HPDE6-E6E7 (cell line): ENCODE data around the gene WDR31.
A peak's percentile ranks its signal among the peaks of the same experiment; 100 is the strongest.
"Not testable (repeated sequence)": the region's sequence is repeated elsewhere in the genome, so short reads cannot be mapped to it uniquely, and the experiment has no call there.

Experiments used
- DNase-seq: peaks from one replicate; pipeline ENCODE4 v3.0.0; 2011; ENCODE audit warnings: missing footprints; ENCODE audit errors: extremely low spot score

The WDR31 gene

DNA sequence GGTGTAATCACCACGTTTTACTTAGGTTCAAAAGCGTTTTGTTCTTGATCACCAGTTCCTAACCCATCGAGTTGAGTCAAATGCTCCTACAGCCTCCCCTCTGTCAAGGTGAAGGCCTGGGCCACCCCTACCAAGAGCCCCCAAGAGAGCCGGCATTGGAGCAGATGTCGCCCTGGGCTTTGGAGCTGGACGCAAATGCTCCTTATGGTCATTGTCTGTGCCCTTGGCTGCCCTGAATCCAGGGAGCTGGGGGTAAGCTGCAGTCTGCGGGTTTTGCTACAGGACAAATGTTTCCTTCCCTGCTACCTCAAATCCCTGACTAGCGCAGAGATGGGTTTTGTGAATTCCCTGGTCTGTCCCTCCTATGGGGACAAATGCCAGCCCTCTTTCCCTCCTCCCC, 41.8 kb downstream of the WDR31 start:
- DNase-seq = no peak

DNA sequence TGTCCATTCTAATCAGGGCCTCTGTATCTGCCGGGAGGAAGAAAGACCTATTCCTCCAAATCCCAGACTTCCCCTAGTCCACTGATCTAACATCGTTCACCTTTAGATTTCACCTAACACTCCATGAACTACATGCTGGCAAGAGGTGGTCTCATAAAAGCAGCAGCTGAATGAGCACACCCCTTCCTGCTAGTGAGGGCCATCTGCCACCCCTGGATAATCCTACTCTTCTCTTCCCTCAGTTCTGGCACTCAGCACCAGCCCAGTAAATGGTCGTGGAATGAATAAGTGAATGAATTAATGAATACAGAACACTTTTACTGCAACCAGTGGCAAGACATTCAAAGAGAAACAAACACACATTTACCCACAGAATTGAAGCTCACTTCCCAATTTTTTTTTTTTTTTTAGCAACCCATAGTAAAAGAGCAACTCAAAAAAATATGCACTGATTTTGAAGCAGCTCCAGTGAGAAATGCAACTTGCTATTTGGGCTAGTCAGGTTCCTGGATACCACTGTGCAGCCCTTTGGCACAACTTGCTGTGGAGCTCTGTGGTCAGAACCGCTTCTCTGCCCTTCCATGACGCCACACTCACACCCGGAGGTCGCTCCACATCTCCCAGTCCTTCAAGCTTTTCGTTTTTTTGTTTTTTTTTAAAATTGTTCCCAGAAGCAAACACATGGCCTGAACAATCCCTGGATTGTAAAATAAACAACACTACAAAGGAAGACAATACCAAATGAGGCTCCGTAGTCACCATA, 43.1 kb downstream of the WDR31 start:
- no peak for DNase-seq

DNA sequence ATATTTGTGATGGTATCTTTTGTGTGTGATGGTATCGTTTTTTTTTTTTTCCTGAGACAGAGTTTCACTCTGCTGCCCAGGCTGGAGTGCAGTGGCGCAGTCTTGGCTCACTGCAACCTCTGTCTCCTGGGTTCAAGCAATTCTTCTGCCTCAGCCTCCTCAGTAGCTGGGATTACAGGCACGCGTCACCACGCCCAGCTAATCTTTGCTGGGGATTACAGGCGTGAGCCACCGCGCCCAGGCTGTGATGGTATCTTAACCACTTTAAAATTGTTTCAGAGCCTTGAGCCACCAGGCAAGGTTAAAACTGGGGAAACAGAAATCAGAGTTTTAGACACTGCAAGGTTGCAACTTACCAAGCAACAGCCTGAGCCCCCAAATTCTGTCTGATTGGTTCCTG, 43.8 kb downstream of the WDR31 start:
- not testable (repeated sequence) for DNase-seq

DNA sequence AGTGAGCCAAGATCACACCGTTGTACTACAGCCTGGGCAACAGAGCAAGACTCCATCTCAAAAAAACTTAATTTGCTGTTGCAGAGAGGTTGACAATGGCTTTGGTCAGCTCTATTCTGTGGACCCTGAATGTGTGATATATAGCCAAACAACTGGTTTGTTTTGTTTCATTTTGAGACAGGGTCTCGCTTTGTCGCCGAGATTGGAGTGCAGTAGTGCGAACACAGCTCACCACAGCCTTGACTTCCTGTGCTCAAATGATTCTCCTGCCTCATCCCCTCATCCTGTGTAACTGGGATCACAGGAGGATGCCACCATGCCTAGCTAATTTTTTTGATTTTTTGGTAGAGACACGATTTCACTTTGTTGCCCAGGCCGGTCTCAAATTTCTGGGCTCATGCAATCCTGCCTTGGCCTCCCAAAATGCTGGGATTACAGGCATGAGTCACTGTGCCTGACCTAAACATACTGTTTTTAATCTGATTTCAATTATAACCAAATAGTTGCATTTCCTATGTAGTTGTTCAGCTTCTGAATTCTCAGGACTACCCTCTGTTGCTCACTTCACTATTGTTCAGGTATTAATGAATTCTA, 46.7 kb downstream of the WDR31 start:
- no peak for DNase-seq

DNA sequence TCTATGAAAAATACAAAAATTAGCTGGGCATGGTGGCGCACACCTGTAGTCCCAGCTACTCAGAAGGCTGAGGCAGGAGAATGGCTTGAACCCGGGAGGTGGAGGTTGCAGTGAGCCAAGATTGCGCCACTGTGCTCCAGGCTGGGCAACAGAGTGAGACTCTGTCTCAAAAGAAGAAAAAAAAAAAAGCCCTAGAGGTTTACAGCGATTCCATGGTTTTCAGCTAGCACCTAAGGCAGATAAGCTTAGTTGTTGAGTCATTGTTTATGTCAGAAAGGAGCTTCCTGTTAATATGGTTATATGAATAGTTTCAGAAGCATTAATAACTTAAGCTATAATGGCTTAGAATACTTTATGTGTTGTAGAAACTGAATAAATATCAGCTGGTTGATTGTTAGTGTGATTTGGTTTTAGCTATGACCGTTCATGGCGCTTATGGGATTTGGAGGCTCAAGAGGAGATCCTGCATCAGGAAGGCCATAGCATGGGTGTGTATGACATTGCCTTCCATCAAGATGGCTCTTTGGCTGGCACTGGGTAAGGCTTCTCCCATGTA, 49.9 kb downstream of the WDR31 start:
- DNase-seq = no peak

DNA sequence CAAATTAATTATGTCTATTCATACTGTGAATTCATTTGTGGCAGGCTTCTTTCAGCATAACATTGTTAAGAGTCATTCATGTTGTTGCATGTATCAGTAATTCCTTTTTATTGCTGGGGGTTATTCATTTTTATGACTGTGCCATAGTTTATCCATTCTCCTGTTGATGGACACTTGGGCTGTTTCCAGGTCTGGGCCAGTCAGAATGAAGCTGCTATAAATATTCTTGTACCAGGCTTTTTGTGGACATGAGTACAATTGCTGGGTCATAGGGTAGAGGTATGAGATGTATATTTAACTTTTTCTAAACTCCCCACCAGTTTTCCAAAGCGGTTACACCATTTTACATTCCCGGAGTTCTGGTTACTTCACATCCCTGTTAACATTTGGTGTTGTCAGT, 51.0 kb downstream of the WDR31 start:
- DNase-seq = no peak

DNA sequence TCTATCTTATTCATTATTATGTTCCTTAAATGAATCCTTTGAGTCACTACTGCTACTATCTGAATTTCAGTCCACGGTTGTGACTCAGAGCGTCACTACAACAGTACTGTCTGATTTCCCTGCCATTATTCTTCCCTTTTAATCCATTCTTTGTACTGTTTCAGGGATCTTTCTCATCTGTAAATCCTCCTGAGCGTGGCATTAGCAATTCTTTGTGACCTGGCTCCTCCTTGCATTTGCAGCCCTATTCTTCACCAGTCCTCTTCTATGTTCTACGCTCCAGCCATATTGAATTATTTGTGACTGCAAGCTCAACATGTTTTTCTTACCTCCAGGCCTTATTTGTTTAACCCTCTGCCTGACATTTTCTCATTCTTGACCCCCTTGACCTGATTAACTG, 58.7 kb downstream of the WDR31 start:
- DNase-seq = no peak

DNA sequence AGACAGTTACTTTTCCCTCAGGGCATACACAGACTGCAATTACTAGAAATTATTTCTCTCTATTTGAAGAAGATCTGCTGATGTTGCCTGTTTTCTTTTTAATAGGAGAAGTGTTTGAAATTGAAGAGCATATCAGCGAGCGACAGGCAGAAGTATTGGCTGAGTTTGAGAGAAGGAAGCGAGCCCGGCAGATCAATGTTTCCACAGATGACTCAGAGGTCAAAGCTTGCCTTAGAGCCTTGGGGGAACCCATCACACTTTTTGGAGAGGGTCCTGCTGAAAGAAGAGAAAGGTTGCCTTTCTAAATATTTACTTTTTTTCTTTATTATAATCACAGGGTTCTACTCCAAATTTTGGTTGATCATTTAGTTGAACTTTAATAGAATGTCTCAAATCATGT, 61.2 kb downstream of the WDR31 start:
- no peak for DNase-seq

DNA sequence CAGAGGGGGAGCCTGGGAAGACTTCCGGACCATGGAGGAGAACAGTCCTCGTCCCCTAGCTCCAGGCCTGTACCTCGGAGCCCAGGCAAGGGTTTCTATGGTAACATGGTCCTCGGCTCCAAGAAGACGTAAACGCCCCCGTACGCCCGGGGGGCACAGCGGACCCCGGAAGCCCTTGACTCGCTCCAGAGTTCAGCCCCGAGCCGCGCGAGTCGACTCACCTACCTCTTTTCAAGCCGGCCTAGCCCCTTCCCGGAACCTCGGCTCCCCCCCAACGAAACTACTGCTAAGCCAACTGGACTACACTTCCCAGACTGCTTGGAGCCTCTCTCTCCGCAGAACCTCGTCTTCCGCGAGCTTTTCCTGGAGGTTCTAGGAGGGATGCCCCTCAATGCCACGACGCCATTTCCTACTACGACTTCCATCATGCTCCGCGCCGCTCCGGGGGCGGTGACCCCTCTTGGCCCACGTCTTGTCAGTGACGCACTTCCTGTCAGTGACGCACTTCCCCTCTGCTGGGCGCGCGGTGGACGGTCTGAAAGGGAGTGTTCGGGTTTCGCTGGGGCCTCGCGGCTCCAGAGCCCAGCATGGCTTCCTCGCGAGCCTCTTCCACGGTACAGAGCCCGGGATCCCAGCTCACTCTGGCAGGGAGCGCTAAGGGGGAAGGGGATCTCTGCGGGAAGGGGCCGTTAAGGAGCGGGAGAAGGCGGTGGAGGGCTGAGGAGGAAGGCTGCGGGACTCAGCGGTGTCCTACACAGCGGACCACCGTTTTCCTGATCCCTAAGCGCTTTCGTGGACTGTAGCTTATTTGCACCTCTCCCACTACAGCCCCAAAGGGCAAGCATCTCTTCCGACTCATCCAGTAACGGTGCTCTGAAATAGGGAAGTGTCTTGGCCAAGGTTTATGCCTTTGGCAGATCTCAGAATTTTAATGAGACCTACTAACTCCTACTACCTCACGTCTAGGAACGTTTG, 64.6 kb downstream of the WDR31 start, which contains the start of the genes CDC26 and PRPF4:
CDC26 (minus strand) TSS at position 416 of the 975 bp plus-strand sequence. CDS start 3,065 bp downstream, outside the sequence.
PRPF4 (plus strand) TSS at position 502 of the 975 bp plus-strand sequence; CDS start at position 588, 86 bp downstream.
- DNase-seq = peak; percentile 96

DNA sequence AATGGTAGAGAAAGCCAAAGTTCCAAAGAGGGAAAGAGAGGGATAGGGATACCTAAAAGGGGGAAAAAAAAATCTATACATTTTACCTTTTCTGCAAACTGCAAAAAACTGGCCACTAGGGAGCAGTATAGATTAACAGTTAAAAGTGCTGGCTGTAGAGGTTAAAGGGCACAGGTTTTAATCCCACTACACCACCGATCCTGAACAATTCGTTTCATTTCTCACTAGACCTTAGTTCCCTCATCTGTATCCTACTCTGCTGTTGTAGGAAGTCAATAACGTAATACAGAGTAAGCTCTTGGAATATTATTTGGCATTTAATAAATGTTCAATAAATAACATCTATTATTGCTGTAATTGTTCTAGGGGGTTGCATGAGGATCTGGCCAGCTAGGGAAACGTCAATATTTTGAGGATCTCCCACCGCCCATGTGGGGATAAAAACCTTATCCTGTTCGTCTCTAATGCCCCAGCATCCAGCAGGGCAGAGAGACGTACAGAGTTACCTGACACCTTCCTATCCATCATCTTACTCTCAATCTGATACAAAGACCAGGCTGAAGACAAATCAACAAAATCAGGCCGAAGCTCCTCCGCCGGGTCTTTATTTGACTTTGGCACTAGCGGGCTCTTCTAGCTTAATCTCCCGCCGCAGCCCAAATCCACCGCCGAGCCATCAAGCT, 65.5 kb downstream of the WDR31 start:
- peak; percentile 38 for DNase-seq

DNA sequence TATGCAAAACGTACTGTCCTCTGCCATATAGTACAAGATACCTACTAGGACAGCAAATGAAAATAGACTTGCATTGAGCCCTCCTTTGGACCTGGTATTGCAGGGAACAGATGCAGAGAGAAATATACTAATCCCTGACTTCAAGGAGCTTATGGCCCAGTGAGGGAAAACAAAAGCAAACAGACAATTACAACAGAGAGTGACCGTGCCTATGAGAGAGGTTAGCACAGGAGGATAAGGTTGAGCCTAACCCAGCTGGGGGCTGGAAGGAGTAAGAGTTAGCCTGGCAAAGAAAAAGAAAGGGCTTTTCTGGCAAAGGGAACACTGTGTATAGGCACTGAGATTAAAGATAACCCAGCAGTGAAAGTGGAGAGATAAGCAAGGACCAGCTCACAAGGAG, 70.2 kb downstream of the WDR31 start:
- DNase-seq = no peak

DNA sequence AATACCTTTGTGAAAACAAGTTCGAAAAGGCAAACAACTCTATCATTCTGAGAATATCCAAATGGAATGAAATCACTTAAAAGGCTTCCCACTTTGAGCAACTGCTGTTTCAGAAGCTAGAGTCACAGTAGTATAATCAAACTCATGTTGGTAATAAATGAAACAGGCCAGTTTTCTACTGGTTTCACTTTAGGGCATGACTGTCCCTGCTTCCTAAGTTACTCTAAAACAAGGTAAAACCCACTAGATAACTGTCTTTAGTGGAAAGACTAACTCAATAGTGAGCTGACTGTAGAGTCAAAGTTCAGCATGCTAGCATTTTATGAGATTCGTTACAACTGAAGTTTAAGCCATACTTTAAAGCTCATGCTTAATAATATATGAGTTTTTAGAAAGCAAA, 70.7 kb downstream of the WDR31 start:
- DNase-seq = no peak

DNA sequence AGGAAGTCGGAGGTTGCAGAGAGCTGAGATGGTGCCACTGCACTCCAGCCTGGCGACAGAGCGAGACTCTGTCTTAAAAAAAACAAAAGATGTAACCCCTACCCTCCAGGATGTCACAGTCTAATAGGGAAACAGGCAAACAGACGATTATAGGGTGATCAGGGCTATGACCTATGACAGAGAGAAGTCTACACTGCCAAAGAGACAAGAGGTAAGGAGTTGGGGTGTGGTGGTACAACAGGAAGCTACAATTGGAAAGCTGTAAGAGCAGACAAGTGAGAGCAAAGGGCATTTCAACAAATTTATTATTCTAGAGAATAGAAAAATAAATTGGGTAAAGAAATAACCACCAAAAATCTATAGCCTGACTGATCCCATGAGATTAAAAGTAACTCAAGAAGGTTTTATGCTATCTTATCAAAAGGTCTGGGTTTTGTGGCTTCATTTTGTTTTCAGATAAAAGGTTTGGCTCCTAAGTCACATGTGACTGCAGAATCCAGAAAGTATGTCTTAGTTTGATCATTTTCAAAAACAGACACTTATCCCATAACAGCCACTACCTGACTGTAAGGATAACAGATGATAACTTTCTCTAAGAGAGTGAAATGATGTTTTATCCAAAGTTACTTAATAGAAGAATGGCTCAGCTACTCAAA, 72.0 kb downstream of the WDR31 start:
- no peak for DNase-seq

DNA sequence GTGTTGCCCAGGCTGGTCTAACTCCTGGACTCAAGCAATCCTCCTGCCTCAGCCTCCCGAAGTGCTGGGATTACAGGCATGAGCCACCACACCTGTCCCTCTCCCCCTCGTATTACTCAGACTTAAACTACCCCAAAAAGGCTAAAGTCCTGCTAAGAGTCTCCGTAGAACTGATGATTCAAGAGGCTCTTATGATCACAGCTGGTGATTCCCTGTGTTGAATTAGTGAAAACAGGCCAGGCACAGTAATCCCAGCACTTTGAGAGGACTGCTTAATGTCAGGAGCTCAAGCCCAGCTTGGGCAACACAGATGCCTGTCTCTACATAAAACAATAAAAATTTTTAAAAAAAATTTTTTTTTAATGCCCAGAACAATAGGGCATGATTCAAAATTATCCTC, 73.9 kb downstream of the WDR31 start:
- DNase-seq = no peak
